ENCODE measurements around the gene BRPF3.

DNA sequence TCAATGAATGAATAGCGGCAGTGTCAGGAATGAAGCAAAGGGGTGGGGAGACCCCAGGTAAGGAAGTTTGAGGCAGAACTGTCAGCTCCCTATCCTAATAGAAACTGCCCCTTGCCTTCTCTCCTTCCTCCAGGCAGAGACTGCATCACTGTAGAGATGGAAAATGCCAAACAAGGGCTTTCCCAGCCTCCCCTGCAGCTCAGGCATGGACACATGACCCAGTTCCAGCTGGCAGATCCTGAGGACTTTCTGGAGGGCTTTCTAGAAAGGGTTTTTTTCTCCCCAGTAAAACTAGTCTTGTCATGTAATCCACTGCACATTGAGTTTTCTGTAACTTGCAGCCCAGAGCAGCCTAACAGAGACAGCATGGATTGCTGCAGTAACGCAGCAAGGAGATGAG lies 55.5 kb downstream of the BRPF3 start:
- TF ChIP-seq, protein P1, sequence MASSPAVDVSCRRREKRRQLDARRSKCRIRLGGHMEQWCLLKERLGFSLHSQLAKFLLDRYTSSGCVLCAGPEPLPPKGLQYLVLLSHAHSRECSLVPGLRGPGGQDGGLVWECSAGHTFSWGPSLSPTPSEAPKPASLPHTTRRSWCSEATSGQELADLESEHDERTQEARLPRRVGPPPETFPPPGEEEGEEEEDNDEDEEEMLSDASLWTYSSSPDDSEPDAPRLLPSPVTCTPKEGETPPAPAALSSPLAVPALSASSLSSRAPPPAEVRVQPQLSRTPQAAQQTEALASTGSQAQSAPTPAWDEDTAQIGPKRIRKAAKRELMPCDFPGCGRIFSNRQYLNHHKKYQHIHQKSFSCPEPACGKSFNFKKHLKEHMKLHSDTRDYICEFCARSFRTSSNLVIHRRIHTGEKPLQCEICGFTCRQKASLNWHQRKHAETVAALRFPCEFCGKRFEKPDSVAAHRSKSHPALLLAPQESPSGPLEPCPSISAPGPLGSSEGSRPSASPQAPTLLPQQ (tag by site-specific recombination; IDR thresholded peaks at IDR 0.05) = no peak
- TF ChIP-seq HOXA7 (CRISPR knock-in tag; IDR thresholded peaks at IDR 0.05; ENCODE audit: borderline replicate concordance) (no peak), MZF1 (tag by site-specific recombination; IDR thresholded peaks at IDR 0.05; ENCODE audit: borderline replicate concordance) (no peak), FEZF1 (tag by site-specific recombination; IDR thresholded peaks at IDR 0.05) (no peak), ZNF768 (tag by site-specific recombination; IDR thresholded peaks at IDR 0.05) (no peak), GLI2 (tag by site-specific recombination; IDR thresholded peaks at IDR 0.05; ENCODE audit: borderline replicate concordance, low read depth) (no peak), ZNF404 (tag by site-specific recombination; IDR thresholded peaks at IDR 0.05) (no peak), ZNF558 (tag by site-specific recombination; IDR thresholded peaks at IDR 0.05) (no peak), BCL11A (tag by site-specific recombination; IDR thresholded peaks at IDR 0.05; ENCODE audit: low read depth) (no peak)
- TF ChIP-seq, protein P2, sequence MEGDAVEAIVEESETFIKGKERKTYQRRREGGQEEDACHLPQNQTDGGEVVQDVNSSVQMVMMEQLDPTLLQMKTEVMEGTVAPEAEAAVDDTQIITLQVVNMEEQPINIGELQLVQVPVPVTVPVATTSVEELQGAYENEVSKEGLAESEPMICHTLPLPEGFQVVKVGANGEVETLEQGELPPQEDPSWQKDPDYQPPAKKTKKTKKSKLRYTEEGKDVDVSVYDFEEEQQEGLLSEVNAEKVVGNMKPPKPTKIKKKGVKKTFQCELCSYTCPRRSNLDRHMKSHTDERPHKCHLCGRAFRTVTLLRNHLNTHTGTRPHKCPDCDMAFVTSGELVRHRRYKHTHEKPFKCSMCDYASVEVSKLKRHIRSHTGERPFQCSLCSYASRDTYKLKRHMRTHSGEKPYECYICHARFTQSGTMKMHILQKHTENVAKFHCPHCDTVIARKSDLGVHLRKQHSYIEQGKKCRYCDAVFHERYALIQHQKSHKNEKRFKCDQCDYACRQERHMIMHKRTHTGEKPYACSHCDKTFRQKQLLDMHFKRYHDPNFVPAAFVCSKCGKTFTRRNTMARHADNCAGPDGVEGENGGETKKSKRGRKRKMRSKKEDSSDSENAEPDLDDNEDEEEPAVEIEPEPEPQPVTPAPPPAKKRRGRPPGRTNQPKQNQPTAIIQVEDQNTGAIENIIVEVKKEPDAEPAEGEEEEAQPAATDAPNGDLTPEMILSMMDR (tag by site-specific recombination; IDR thresholded peaks at IDR 0.05) = no peak
- TF ChIP-seq, protein P3, sequence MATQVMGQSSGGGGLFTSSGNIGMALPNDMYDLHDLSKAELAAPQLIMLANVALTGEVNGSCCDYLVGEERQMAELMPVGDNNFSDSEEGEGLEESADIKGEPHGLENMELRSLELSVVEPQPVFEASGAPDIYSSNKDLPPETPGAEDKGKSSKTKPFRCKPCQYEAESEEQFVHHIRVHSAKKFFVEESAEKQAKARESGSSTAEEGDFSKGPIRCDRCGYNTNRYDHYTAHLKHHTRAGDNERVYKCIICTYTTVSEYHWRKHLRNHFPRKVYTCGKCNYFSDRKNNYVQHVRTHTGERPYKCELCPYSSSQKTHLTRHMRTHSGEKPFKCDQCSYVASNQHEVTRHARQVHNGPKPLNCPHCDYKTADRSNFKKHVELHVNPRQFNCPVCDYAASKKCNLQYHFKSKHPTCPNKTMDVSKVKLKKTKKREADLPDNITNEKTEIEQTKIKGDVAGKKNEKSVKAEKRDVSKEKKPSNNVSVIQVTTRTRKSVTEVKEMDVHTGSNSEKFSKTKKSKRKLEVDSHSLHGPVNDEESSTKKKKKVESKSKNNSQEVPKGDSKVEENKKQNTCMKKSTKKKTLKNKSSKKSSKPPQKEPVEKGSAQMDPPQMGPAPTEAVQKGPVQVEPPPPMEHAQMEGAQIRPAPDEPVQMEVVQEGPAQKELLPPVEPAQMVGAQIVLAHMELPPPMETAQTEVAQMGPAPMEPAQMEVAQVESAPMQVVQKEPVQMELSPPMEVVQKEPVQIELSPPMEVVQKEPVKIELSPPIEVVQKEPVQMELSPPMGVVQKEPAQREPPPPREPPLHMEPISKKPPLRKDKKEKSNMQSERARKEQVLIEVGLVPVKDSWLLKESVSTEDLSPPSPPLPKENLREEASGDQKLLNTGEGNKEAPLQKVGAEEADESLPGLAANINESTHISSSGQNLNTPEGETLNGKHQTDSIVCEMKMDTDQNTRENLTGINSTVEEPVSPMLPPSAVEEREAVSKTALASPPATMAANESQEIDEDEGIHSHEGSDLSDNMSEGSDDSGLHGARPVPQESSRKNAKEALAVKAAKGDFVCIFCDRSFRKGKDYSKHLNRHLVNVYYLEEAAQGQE (tag by site-specific recombination; IDR thresholded peaks at IDR 0.05) = no peak
- TF ChIP-seq, protein P4, sequence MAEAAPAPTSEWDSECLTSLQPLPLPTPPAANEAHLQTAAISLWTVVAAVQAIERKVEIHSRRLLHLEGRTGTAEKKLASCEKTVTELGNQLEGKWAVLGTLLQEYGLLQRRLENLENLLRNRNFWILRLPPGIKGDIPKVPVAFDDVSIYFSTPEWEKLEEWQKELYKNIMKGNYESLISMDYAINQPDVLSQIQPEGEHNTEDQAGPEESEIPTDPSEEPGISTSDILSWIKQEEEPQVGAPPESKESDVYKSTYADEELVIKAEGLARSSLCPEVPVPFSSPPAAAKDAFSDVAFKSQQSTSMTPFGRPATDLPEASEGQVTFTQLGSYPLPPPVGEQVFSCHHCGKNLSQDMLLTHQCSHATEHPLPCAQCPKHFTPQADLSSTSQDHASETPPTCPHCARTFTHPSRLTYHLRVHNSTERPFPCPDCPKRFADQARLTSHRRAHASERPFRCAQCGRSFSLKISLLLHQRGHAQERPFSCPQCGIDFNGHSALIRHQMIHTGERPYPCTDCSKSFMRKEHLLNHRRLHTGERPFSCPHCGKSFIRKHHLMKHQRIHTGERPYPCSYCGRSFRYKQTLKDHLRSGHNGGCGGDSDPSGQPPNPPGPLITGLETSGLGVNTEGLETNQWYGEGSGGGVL (tag by site-specific recombination; IDR thresholded peaks at IDR 0.05) = no peak
- TF ChIP-seq, protein P5, sequence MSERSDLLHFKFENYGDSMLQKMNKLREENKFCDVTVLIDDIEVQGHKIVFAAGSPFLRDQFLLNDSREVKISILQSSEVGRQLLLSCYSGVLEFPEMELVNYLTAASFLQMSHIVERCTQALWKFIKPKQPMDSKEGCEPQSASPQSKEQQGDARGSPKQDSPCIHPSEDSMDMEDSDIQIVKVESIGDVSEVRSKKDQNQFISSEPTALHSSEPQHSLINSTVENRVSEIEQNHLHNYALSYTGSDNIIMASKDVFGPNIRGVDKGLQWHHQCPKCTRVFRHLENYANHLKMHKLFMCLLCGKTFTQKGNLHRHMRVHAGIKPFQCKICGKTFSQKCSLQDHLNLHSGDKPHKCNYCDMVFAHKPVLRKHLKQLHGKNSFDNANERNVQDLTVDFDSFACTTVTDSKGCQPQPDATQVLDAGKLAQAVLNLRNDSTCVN (tag by site-specific recombination; optimal IDR thresholded peaks at IDR 0.05) = no peak

Measured in HEK293 (cell line).